WTC11 (cell line): ENCODE results near the gene MYRF.

Experiments
- KAT7 ChIP-seq: sonication (generic); formaldehyde crosslinking; IDR thresholded peaks from 2 replicates; pipeline ENCODE4 v1.8.1; 2023; ENCODE audit warnings: missing genetic modification reagents, mild to moderate bottlenecking, borderline replicate concordance
- TCF7 ChIP-seq: sonication (generic); formaldehyde crosslinking; IDR thresholded peaks from 2 replicates; pipeline ENCODE4 v1.8.0; 2022; ENCODE audit warnings: mild to moderate bottlenecking, low read depth, missing genetic modification reagents, moderate library complexity

DNA sequence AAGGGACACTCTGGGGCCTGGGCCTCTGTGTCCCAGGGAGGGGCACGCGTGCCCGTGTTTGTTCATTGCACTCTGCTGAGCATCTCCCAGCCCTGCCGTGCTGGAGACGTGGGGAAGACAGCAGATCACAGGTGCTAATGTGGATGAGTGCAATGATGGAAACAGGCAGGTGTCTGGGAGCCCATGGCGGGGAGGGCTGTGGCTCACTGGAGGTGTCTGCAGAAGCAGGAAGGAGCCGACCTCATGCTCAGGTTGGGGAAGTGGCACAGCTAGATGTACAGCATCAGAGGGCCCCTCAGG is 32.0 kb downstream of the MYRF start:
- TF ChIP-seq TCF7 = no peak
- no peak for TF ChIP-seq KAT7 (CRISPR knock-in tag)
